Right cardiac atrium (tissue), 5 donors: Measurements from ENCODE around the gene DHX34. TPM values are rescaled to one million over a fixed set of nuclear protein-coding genes. Genes with fewer than 3 reads are reported as not detected.
"Not testable (repeated sequence)": the region's sequence is repeated elsewhere in the genome, so short reads cannot be mapped to it uniquely, and the experiment has no call there.

Source experiments
- ATAC-seq, 2 donors: fragments of 200-7000 bp; cut with Tn5 transposase; one replicate each; pipeline versions ENCODE4 v1.8.0 to v1.9.1; 2020; ENCODE audit warnings: moderate library complexity in 2 of 2, mild to moderate bottlenecking in 1 of 2
- DNase-seq, 3 donors: peaks; one replicate each; pipeline ENCODE4 v3.0.0-alpha.2; 2020
- H3K27ac ChIP-seq: one replicate; pipeline ENCODE4 v1.5.1; 2013; ENCODE audit warnings: mild to moderate bottlenecking, low read length, control low read depth, moderate library complexity
- H3K27me3 ChIP-seq: one replicate; pipeline ENCODE4 v1.6.1; 2013; ENCODE audit not compliant: control insufficient read depth, insufficient read depth
- H3K4me1 ChIP-seq: one replicate; pipeline ENCODE4 v1.6.1; 2013; ENCODE audit warnings: low read length; ENCODE audit not compliant: control insufficient read depth, insufficient read depth
- H3K4me3 ChIP-seq: one replicate; pipeline ENCODE4 v1.5.1; 2013; ENCODE audit warnings: low read length, control low read depth
- H3K9me3 ChIP-seq: one replicate; pipeline ENCODE4 v1.6.1; 2013; ENCODE audit warnings: low read length; ENCODE audit not compliant: control insufficient read depth
- WGBS: extraction: QIAGEN DNeasy Blood & Tissue Kit; methylation state at CpG from one replicate; pipeline ENCODE4 v1.1.7; 2013; 5-methylcytosine and 5-hydroxymethylcytosine counted together
- intact Hi-C, 4 donors: fragments of 100-400 bp; cut with DNase I; formaldehyde crosslinking; loops; one replicate each; pipeline versions ENCODE4 v1.11.0 to v1.14.0; 2022 to 2023
- long read RNA-seq, 4 donors: library from polyadenylated mRNA; unstranded; transcript quantifications; one replicate each; pipeline ENCODE4 v2.0.0, GENCODE V29; 2020 to 2021
- polyA plus RNA-seq: library from polyadenylated mRNA; stranded (reverse); fragments of 200-250 nt; gene quantifications from one replicate; pipeline ENCODE4 v1.2.3, GENCODE V29; 2013
- total RNA-seq, 4 donors: library from RNA; stranded (reverse); fragmentation: NEBNext Ultra II Directional; extraction: Animal tissue kit (Norgen Biotek cat#: 25700); gene quantifications; one replicate each; pipeline ENCODE4 v1.2.1, GENCODE V29; 2021
- donor health status: healthy with polysubstance abuse.
- donor health status: DM: no; HTN: yes; CAD: no.
- donor health status: DM: no; HTN: no; CAD: no.
- donor health status: DM: no; HTN: yes; CAD: no; lungs with severe emphysema.
- donor health status: DM: yes; HTN: yes; CAD: no.

DHX34 gene, protein sequence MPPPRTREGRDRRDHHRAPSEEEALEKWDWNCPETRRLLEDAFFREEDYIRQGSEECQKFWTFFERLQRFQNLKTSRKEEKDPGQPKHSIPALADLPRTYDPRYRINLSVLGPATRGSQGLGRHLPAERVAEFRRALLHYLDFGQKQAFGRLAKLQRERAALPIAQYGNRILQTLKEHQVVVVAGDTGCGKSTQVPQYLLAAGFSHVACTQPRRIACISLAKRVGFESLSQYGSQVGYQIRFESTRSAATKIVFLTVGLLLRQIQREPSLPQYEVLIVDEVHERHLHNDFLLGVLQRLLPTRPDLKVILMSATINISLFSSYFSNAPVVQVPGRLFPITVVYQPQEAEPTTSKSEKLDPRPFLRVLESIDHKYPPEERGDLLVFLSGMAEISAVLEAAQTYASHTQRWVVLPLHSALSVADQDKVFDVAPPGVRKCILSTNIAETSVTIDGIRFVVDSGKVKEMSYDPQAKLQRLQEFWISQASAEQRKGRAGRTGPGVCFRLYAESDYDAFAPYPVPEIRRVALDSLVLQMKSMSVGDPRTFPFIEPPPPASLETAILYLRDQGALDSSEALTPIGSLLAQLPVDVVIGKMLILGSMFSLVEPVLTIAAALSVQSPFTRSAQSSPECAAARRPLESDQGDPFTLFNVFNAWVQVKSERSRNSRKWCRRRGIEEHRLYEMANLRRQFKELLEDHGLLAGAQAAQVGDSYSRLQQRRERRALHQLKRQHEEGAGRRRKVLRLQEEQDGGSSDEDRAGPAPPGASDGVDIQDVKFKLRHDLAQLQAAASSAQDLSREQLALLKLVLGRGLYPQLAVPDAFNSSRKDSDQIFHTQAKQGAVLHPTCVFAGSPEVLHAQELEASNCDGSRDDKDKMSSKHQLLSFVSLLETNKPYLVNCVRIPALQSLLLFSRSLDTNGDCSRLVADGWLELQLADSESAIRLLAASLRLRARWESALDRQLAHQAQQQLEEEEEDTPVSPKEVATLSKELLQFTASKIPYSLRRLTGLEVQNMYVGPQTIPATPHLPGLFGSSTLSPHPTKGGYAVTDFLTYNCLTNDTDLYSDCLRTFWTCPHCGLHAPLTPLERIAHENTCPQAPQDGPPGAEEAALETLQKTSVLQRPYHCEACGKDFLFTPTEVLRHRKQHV
- total RNA-seq: 1 to 10 TPM; 5.5 to 8.1 (median 6.1) TPM
- polyA plus RNA-seq: 5.5 TPM
- long read RNA-seq, donor 1, full-length matches to known transcripts: 1 of 21 reads
- long read RNA-seq, donor 1, partial matches to known transcripts: 19 of 21 reads
- long read RNA-seq, donor 1, other reads (novel, unspliced or antisense): 1 of 21 reads
- long read RNA-seq, donor 2, full-length matches to known transcripts: 7 of 15 reads
- long read RNA-seq, donor 2, partial matches to known transcripts: 7 of 15 reads
- long read RNA-seq, donor 2, other reads (novel, unspliced or antisense): 1 of 15 reads
- long read RNA-seq, donor 3, full-length matches to known transcripts: 2 of 13 reads
- long read RNA-seq, donor 3, partial matches to known transcripts: 9 of 13 reads
- long read RNA-seq, donor 3, other reads (novel, unspliced or antisense): 2 of 13 reads
- long read RNA-seq, donor 4, full-length matches to known transcripts: 3 of 10 reads
- long read RNA-seq, donor 4, partial matches to known transcripts: 5 of 10 reads
- long read RNA-seq, donor 4, other reads (novel, unspliced or antisense): 2 of 10 reads

GRCh38 chr19:47348819-47349795 lies at the start of gene DHX34:
TSS of gene DHX34 (plus strand) at chr19:47349315. CDS start at chr19:47353031, 3,716 bp downstream.
- Histone ChIP-seq H3K9me3 (no peaks in the 10 kb centered on the region), H3K4me3 (peak within 1 kb of the TSS; percentile 93), H3K27me3 (no peaks in the 10 kb centered on the region), H3K4me1 (peaks cover 2% of the 10 kb centered on the region), H3K27ac (peak within 1 kb of the TSS; percentile 22)
- DNase-seq: peak; percentile 99
- WGBS: 3% methylated on average over 63 of the region's 63 CpGs
- ATAC-seq: peak; percentile 100
- intact Hi-C loops: no loop called here

DNA sequence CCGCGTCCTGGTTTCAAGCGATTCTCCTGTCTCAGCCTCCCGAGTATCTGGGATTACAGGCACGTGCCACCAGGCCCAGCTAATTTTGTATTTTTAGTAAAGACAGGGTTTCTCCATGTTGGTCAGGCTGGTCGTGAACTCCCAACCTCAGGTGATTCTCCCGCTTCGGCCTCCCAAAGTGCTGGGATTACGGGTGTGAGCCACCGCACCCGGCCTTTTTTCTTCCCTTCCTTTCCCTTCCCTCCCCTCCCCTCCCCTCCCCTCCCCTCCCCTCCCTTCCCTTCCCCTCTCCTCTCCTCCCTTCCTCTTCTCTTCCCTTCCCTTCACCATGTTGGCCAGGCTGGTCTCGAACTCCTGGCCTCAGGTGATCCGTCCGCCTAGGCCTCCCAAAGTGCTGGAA lies 48.2 kb upstream of the DHX34 start:
- not testable (repeated sequence) for H3K4me1 ChIP-seq

GRCh38 chr19:47302249-47302648 lies 46.9 kb upstream of the DHX34 start:
- H3K4me1 ChIP-seq: no peaks in the 10 kb centered on the region
- intact Hi-C loops: no loop called here
- no peaks in the 10 kb centered on the region for H3K9me3 ChIP-seq
- no peak overlapping the region for H3K4me3 ChIP-seq
- WGBS: 90% methylated on average over 10 of the region's 10 CpGs
- ATAC-seq (no peak), DNase-seq (no peak)
- H3K27ac ChIP-seq: no peak overlapping the region
- no peaks in the 10 kb centered on the region for H3K27me3 ChIP-seq

More for the DNA sequence above, 48.2 kb upstream of the DHX34 start:
- DNase-seq, H3K4me3 ChIP-seq, ATAC-seq, H3K27me3 ChIP-seq, H3K27ac ChIP-seq, H3K9me3 ChIP-seq, intact Hi-C loops: not testable (repeated sequence)
- WGBS: 90% methylated on average over 14 of the region's 14 CpGs

DNA sequence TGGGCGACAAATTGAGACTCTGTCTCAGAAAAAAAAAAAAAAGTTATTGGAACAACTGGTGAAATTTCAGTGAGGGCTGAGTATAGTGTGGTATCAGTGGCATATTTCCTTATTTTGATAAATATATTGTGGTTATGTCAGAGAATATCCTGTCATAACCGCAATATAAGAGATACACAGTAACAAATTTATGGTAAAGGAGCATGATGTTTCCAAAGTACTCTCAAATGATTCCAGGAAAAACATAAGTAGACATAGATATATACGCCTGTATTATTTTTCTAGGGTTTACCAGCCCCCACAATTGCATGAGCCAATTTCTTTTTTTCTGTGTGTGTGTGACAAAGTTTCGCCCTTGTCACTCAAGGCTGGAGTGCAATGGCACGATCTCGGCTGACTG lies 45.1 kb upstream of the DHX34 start:
- ATAC-seq (no peak), DNase-seq (no peak)
- Histone ChIP-seq H3K27ac (no peak overlapping the region), H3K27me3 (no peaks in the 10 kb centered on the region), H3K9me3 (no peaks in the 10 kb centered on the region), H3K4me1 (no peaks in the 10 kb centered on the region), H3K4me3 (no peak overlapping the region)
- WGBS: 65% methylated on average over 6 of the region's 6 CpGs
- intact Hi-C loops: no loop called here

- intact Hi-C loops: no loop called here
- H3K4me1 ChIP-seq: no peaks in the 10 kb centered on the region
- no peaks in the 10 kb centered on the region for H3K9me3 ChIP-seq
- DNase-seq (peak; percentile 56 to 87 (median 86)), ATAC-seq (peak; percentile 33 to 51)
- H3K27ac ChIP-seq: no peak overlapping the region
- no peaks in the 10 kb centered on the region for H3K27me3 ChIP-seq
- no peak overlapping the region for H3K4me3 ChIP-seq
- WGBS: 9% methylated on average over 14 of the region's 14 CpGs
Measured at GRCh38 chr19:47305309-47305751, 43.8 kb upstream of the DHX34 start.

- DNase-seq (no peak), ATAC-seq (no peak)
- Histone ChIP-seq H3K27ac (no peak overlapping the region), H3K4me1 (no peaks in the 10 kb centered on the region), H3K9me3 (no peaks in the 10 kb centered on the region), H3K27me3 (no peaks in the 10 kb centered on the region), H3K4me3 (no peak overlapping the region)
- WGBS: 89% methylated on average over 3 of the region's 3 CpGs
- intact Hi-C loops: no loop called here
Measured at GRCh38 chr19:47306303-47306702, 42.8 kb upstream of the DHX34 start.

GRCh38 chr19:47309038-47309437 lies 40.1 kb upstream of the DHX34 start:
- ATAC-seq (no peak), DNase-seq (no peak)
- 56% methylated on average over 8 of the region's 8 CpGs for WGBS
- no peak overlapping the region for H3K4me3 ChIP-seq
- H3K4me1 ChIP-seq: no peaks in the 10 kb centered on the region
- H3K27ac ChIP-seq: no peak overlapping the region
- intact Hi-C loops: no loop called here
- H3K9me3 ChIP-seq: no peaks in the 10 kb centered on the region
- no peaks in the 10 kb centered on the region for H3K27me3 ChIP-seq

DNA sequence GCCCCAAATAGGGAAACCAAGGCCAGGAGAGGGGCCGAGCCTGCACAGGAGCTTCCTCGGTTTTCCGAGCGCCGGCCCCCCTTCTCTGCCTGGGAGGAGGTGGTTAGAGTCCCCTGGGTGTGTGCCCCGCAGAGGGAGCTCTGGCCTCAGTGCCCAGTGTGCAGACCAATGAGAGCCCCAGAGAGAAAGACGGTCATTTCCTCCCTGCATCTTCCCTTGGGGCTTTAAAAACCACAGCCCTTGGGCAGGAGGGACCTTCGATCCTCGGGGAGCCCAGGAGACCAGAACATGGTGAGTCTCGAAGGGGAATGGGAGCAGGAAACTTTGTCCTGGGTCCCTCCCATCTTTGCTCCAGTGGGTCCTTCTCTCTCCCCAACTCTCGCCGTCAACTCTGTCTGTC lies 39.5 kb upstream of the DHX34 start, which contains the start of gene C5AR1:
TSS of gene C5AR1 (plus strand) at position 254 of the 400 bp plus-strand sequence. CDS start at position 289, 35 bp downstream.
- no peak within 1 kb of the TSS for H3K27ac ChIP-seq
- H3K4me3 ChIP-seq: no peak within 1 kb of the TSS
- peak in 2 of 3 donors; percentile 66 to 78 for DNase-seq
- H3K4me1 ChIP-seq: no peaks in the 10 kb centered on the region
- 38% methylated on average over 12 of the region's 12 CpGs for WGBS
- H3K9me3 ChIP-seq: no peaks in the 10 kb centered on the region
- ATAC-seq: peak; percentile 62 to 63
- no peaks in the 10 kb centered on the region for H3K27me3 ChIP-seq
- intact Hi-C loops: no loop called here

DNA sequence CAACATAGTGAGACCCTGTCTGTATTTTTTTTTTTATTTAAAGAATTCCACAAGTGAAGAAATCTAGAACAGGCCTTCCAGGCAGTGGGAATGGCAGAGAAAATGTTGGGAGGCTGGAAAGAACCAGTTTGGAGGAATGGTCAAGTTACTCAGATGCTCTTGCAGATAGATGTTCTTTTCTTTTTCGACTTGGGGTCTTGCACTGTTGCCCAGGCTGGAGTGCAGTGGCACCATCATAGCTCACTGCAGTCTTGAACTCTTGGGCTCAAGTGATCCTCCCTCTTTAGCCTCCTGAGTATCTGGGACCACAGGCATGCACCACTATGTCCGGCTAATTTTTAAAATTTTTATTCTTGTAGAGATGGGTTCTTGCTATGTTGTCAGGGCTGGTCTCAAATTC lies 38.8 kb upstream of the DHX34 start:
- no peaks in the 10 kb centered on the region for H3K27me3 ChIP-seq
- no peaks in the 10 kb centered on the region for H3K4me1 ChIP-seq
- no peak for DNase-seq
- no peaks in the 10 kb centered on the region for H3K9me3 ChIP-seq
- intact Hi-C loops: no loop called here
- H3K4me3 ChIP-seq: no peak overlapping the region
- WGBS: 94% methylated on average over 2 of the region's 2 CpGs
- no peak overlapping the region for H3K27ac ChIP-seq
- no peak for ATAC-seq
